HepG2 (cell line): ENCODE data around the gene CLTCL1. TPM values are rescaled to one million over a fixed set of nuclear protein-coding genes. Genes with fewer than 3 reads are reported as not detected.
A peak's percentile ranks its signal among the peaks of the same experiment; 100 is the strongest.

ENCODE experiments used
- BRF2 ChIP-seq: sonication (generic); formaldehyde crosslinking; IDR thresholded peaks from 2 replicates; pipeline ENCODE4 v1.8.1; 2022; ENCODE audit warnings: mild to moderate bottlenecking, missing genetic modification reagents
- KLF15 ChIP-seq: sonication (generic); formaldehyde crosslinking; IDR thresholded peaks from 2 replicates; pipeline ENCODE4 v1.8.1; 2023; ENCODE audit warnings: borderline replicate concordance, mild to moderate bottlenecking, inconsistent platforms, missing genetic modification reagents, mixed read lengths
- MYC ChIP-seq: sonication (generic); formaldehyde crosslinking; IDR thresholded peaks from 2 replicates; pipeline ENCODE4 v1.9.0; 2021; ENCODE audit warnings: missing genetic modification reagents, borderline replicate concordance
- POLR2A ChIP-seq, 2 experiments: IDR thresholded peaks; 2 replicates each; pipeline ENCODE4 v1.6.1; 2011; ENCODE audit warnings: low read depth in 2 of 2, low read length in 2 of 2, mild to moderate bottlenecking in 1 of 2, moderate library complexity in 1 of 2; ENCODE audit not compliant: insufficient read depth in 1 of 2
- RNF2 ChIP-seq: fragments of 450-650 bp; conservative IDR thresholded peaks from 2 replicates; pipeline ENCODE4 v1.6.1; 2016; ENCODE audit warnings: low read depth
- SP1 ChIP-seq, 2 experiments: fragments of 450-650 bp in 1 of 2; sonication (generic) in 1 of 2; formaldehyde crosslinking in 1 of 2; IDR thresholded peaks; 2 replicates each; pipeline versions ENCODE4 v1.4.0 to v1.6.1; 2016 to 2020; ENCODE audit warnings: missing genetic modification reagents in 1 of 2
- ZNF296 ChIP-seq: sonication (generic); formaldehyde crosslinking; conservative IDR thresholded peaks from 2 replicates; pipeline ENCODE4 v1.5.0; 2020; ENCODE audit warnings: mild to moderate bottlenecking, missing genetic modification reagents
- ZNF317 ChIP-seq: sonication (generic); formaldehyde crosslinking; IDR thresholded peaks from 2 replicates; pipeline ENCODE4 v1.5.0; 2020; ENCODE audit warnings: mild to moderate bottlenecking, missing genetic modification reagents
- ZNF619 ChIP-seq: sonication (generic); formaldehyde crosslinking; IDR thresholded peaks from 2 replicates; pipeline ENCODE4 v1.4.0; 2020; ENCODE audit warnings: mild to moderate bottlenecking, missing genetic modification reagents
- ZNF788 ChIP-seq: sonication (generic); formaldehyde crosslinking; IDR thresholded peaks from 2 replicates; pipeline ENCODE4 v1.5.0; 2020; ENCODE audit warnings: mild to moderate bottlenecking, missing genetic modification reagents, borderline replicate concordance
- ZNF790 ChIP-seq: sonication (generic); formaldehyde crosslinking; IDR thresholded peaks from 2 replicates; pipeline ENCODE4 v1.8.0; 2022; ENCODE audit warnings: missing genetic modification reagents, mild to moderate bottlenecking, borderline replicate concordance
- ZNF839 ChIP-seq: sonication (generic); formaldehyde crosslinking; IDR thresholded peaks from 2 replicates; pipeline ENCODE4 v1.4.0; 2020; ENCODE audit warnings: missing genetic modification reagents, mild to moderate bottlenecking, borderline replicate concordance
- polyA plus RNA-seq, 8 experiments: library from polyadenylated mRNA; depleted of rRNA in 3 of 8; stranded (reverse) in 7 of 8; unstranded in 1 of 8; fragments of >200 nt; fragmentation: Illumina TruSeq in 4 of 8; extraction: Trizol in 4 of 8; gene quantifications; 2 replicates each; pipeline versions ENCODE4 v1.2.1 to v1.2.3, GENCODE V29; 2011 to 2016; ENCODE audit warnings: low read depth in 4 of 8, missing spikeins in 1 of 8, mixed read lengths in 1 of 8; ENCODE audit not compliant: insufficient read depth in 1 of 8
- total RNA-seq, 5 experiments: library from RNA; depleted of rRNA; stranded (reverse); fragments of >200 nt; fragmentation: Illumina TruSeq; extraction: Trizol; gene quantifications; 2 replicates each; pipeline ENCODE4 v1.2.3, GENCODE V29; 2016; ENCODE audit warnings: low read depth in 1 of 5
- TF ChIP-seq, protein P1 (sequence below): IDR thresholded peaks from 2 replicates; pipeline ENCODE4 v1.6.1; 2018; ENCODE audit warnings: missing genetic modification reagents, mild to moderate bottlenecking, missing compliant biosample characterization
- TF ChIP-seq, protein P2 (sequence below): sonication (generic); formaldehyde crosslinking; IDR thresholded peaks from 2 replicates; pipeline ENCODE4 v1.4.0; 2020; ENCODE audit warnings: missing genetic modification reagents
- TF ChIP-seq, protein P3 (sequence below): IDR thresholded peaks from 2 replicates; pipeline ENCODE4 v1.6.1; 2016; ENCODE audit warnings: low read depth, missing genetic modification reagents, missing compliant biosample characterization
- TF ChIP-seq, protein P4 (sequence below): sonication (generic); IDR thresholded peaks from 2 replicates; pipeline ENCODE4 v1.6.1; 2016; ENCODE audit warnings: low read depth, borderline replicate concordance

The CLTCL1 gene
- total and polyA plus RNA-seq, 2 of the 13 experiments (the other 11 are each of a cell fraction or from before 2014, with no cell fraction given): 8.1 to 10.9 TPM

- TF ChIP-seq, protein P1, sequence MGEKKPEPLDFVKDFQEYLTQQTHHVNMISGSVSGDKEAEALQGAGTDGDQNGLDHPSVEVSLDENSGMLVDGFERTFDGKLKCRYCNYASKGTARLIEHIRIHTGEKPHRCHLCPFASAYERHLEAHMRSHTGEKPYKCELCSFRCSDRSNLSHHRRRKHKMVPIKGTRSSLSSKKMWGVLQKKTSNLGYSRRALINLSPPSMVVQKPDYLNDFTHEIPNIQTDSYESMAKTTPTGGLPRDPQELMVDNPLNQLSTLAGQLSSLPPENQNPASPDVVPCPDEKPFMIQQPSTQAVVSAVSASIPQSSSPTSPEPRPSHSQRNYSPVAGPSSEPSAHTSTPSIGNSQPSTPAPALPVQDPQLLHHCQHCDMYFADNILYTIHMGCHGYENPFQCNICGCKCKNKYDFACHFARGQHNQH (CRISPR knock-in tag): no peak
- TF ChIP-seq MYC (CRISPR knock-in tag) (peak; percentile 60; the same call in 1 of the 2 replicates), KLF15 (CRISPR knock-in tag) (no peak), RNF2 (no peak), ZNF788 (CRISPR knock-in tag) (peak; percentile 12; the same call in 1 of the 2 replicates), ZNF317 (no peak), ZNF296 (CRISPR knock-in tag) (no peak), ZNF839 (CRISPR knock-in tag) (no peak), POLR2A (IDR thresholded peaks at IDR 0.05; ENCODE audit: insufficient read depth in 1 of 2, low read depth in 2 of 2, low read length in 2 of 2) (peak in 1 of 2 experiments; percentile 70; a peak in 1 of 4 replicates), BRF2 (CRISPR knock-in tag) (no peak), ZNF790 (CRISPR knock-in tag) (no peak), ZNF619 (no peak), SP1 (IDR thresholded peaks at IDR 0.05) (no peak), SP1 (CRISPR knock-in tag; IDR thresholded peaks at IDR 0.05) (no peak)
- TF ChIP-seq, protein P2, sequence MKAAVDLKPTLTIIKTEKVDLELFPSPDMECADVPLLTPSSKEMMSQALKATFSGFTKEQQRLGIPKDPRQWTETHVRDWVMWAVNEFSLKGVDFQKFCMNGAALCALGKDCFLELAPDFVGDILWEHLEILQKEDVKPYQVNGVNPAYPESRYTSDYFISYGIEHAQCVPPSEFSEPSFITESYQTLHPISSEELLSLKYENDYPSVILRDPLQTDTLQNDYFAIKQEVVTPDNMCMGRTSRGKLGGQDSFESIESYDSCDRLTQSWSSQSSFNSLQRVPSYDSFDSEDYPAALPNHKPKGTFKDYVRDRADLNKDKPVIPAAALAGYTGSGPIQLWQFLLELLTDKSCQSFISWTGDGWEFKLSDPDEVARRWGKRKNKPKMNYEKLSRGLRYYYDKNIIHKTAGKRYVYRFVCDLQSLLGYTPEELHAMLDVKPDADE (CRISPR knock-in tag): no peak
- TF ChIP-seq, protein P3, sequence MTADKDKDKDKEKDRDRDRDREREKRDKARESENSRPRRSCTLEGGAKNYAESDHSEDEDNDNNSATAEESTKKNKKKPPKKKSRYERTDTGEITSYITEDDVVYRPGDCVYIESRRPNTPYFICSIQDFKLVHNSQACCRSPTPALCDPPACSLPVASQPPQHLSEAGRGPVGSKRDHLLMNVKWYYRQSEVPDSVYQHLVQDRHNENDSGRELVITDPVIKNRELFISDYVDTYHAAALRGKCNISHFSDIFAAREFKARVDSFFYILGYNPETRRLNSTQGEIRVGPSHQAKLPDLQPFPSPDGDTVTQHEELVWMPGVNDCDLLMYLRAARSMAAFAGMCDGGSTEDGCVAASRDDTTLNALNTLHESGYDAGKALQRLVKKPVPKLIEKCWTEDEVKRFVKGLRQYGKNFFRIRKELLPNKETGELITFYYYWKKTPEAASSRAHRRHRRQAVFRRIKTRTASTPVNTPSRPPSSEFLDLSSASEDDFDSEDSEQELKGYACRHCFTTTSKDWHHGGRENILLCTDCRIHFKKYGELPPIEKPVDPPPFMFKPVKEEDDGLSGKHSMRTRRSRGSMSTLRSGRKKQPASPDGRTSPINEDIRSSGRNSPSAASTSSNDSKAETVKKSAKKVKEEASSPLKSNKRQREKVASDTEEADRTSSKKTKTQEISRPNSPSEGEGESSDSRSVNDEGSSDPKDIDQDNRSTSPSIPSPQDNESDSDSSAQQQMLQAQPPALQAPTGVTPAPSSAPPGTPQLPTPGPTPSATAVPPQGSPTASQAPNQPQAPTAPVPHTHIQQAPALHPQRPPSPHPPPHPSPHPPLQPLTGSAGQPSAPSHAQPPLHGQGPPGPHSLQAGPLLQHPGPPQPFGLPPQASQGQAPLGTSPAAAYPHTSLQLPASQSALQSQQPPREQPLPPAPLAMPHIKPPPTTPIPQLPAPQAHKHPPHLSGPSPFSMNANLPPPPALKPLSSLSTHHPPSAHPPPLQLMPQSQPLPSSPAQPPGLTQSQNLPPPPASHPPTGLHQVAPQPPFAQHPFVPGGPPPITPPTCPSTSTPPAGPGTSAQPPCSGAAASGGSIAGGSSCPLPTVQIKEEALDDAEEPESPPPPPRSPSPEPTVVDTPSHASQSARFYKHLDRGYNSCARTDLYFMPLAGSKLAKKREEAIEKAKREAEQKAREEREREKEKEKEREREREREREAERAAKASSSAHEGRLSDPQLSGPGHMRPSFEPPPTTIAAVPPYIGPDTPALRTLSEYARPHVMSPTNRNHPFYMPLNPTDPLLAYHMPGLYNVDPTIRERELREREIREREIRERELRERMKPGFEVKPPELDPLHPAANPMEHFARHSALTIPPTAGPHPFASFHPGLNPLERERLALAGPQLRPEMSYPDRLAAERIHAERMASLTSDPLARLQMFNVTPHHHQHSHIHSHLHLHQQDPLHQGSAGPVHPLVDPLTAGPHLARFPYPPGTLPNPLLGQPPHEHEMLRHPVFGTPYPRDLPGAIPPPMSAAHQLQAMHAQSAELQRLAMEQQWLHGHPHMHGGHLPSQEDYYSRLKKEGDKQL (CRISPR knock-in tag): no peak
- TF ChIP-seq, protein P4, sequence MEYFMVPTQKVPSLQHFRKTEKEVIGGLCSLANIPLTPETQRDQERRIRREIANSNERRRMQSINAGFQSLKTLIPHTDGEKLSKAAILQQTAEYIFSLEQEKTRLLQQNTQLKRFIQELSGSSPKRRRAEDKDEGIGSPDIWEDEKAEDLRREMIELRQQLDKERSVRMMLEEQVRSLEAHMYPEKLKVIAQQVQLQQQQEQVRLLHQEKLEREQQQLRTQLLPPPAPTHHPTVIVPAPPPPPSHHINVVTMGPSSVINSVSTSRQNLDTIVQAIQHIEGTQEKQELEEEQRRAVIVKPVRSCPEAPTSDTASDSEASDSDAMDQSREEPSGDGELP: peak; percentile 18; the same call in 1 of the 2 replicates
These were observed 117.2 kb downstream of the CLTCL1 start (continued) for GRCh38 chr22:19174106-19175025.
